Measurements from ENCODE around the gene FASTKD3.
A peak's percentile ranks its signal among the peaks of the same experiment; 100 is the strongest.

FASTKD3 gene

DNA sequence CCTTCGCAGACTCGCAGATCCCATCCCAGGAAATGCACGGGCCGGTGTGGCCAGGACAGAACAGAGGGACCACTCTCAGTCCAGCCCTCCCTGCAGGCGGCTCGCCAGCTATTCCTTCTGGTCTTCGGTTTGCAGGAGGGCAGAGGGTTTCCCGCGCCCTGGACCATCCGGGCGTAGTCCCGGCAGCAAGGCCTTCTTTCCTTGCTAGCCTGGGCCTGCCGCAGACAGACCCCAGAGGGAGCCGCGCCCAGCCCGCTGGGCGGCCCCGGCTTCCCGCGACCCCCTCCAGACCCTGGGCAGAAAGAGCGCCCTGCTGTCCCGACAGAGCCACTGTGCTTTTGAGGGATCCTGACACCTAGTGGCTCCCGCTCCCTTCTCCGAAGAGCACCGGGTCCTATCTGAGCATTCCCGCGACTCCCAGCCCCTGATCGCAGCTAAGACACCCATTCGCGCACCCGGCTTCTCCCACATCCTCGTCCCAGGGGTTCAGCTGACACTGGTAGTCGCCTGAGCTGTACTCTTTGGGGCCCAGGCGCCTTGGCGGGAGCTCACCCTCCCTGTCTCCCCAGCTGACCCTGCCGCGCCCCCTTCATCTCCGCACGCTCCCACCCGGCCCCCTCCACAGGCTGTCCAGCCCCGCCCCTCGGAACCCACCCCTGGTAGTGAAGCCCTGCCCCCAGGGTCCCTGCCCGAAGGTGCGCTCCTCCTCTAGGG, 19.0 kb downstream of the FASTKD3 start:
- DNase-seq (ENCODE audit: low read depth), result no peak

GRCh38 chr5:7848296-7848695, 20.5 kb downstream of the FASTKD3 start:
- DNase-seq (ENCODE audit: low read depth), result no peak

DNA sequence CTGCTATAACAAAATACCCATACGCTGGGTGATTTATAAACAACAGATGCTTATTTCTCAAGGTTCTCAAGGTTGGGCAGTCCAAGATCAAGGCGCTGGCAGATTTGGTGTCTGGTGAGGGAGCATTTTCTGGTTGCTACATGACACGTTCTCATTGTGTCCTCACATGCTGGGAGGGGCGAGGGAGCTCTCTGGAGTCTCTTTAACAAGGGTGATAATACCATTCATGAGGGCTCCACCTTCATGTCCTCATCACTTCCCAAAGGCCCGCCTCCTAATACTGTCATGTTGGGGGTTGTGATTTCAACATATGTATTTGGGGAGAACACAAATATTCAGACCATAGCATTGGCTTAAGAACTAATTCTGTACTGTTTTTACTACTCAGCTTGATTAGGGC, 22.5 kb downstream of the FASTKD3 start:
- no peak for DNase-seq (ENCODE audit: low read depth)

DNA sequence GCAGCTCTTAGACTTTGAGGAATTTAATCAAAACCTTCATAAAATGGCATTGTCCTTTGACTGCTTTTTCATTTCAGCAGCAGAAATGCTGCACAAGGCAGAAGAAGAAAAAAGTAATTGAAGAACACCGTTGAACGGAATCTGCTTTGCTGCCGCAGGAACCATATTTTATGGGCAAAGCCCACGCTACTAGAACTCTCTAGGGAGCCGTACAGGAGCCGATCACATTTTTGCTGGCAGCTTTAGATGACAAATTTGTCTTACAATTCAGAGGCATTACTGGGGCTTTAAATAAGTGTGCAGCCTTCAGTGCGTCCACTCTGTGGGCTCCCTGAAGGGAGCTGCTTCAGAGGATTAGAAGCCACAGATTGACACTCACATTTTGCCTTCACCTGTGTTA, 23.3 kb downstream of the FASTKD3 start:
- no peak for DNase-seq (ENCODE audit: low read depth)

GRCh38 chr5:7844901-7845300, 23.9 kb downstream of the FASTKD3 start:
- DNase-seq (ENCODE audit: low read depth), result no peak

DNA sequence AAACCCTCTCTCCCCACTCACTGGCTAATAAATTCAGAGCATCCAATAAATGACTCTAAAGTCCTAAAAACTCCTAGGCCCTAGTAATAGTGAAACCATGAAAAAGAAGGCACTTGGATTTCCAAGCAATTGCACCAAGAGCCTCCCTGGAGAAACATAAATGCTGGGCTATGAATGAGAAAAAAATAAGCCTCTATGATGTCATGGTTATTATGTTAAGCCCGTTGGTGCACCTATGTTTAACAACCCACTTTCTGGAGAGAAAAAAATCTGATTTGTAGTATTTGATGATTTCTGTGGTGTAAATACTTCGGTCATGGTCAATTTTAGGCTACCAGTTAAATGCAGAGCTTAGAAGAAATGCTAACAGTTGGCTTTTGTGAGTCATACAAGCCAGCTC, 26.3 kb downstream of the FASTKD3 start:
- no peak for DNase-seq (ENCODE audit: low read depth)

GRCh38 chr5:7837403-7837802, 31.4 kb downstream of the FASTKD3 start:
- DNase-seq (ENCODE audit: low read depth), result no peak

- no peak for DNase-seq (ENCODE audit: low read depth)
Measured at GRCh38 chr5:7834982-7835381, 33.8 kb downstream of the FASTKD3 start.

GRCh38 chr5:7828269-7828668, 40.6 kb downstream of the FASTKD3 start:
- no peak for DNase-seq (ENCODE audit: low read depth)

GRCh38 chr5:7827610-7828009, 41.2 kb downstream of the FASTKD3 start:
- DNase-seq (ENCODE audit: low read depth), result no peak

DNA sequence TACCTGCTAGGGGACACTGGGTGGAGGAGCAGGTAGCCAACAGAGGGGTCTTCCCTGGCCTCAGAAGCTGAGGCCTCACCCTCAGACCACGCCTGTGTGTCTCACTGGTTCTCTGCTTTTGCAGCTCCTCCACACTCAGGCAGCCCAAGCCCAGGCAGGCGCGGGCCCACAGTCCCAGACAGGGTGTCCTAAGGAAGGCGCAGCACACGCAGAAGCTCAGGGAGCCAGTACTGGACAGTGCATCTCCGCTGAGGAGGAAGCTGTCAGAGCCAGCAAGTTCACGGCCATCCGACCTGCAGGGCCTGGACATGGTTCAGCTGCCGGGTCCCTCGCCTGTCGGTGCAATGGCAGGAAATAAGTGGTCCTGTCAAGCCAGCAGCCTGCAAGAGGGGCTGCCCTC, 43.2 kb downstream of the FASTKD3 start:
- no peak for DNase-seq (ENCODE audit: low read depth)

- DNase-seq (ENCODE audit: low read depth), result no peak
Measured at GRCh38 chr5:7824995-7825394, 43.8 kb downstream of the FASTKD3 start.

- DNase-seq (ENCODE audit: low read depth), result no peak
Measured at GRCh38 chr5:7823594-7823993, 45.2 kb downstream of the FASTKD3 start.

DNA sequence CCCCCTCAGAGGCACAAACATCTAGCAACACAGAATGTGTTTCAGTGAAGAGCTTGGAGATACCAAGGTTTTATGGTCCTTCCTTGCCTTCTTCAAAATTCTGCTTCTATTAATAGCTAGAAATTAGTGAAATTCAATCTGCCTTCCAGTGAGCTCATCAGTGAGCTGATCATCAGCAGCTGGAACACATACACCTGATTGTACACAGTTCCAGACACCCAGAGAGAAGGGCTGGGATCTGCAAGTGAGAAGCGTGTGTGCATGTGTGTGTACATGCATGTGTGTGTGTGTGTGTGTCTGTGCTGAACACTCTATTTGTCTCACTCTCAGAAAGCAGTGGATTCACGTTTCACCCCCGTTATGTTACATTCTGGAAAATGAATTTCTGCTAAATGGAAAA, 46.4 kb downstream of the FASTKD3 start:
- DNase-seq (ENCODE audit: low read depth), result no peak

GRCh38 chr5:7816535-7816901, 52.3 kb downstream of the FASTKD3 start:
- no peak for DNase-seq (ENCODE audit: low read depth)

DNA sequence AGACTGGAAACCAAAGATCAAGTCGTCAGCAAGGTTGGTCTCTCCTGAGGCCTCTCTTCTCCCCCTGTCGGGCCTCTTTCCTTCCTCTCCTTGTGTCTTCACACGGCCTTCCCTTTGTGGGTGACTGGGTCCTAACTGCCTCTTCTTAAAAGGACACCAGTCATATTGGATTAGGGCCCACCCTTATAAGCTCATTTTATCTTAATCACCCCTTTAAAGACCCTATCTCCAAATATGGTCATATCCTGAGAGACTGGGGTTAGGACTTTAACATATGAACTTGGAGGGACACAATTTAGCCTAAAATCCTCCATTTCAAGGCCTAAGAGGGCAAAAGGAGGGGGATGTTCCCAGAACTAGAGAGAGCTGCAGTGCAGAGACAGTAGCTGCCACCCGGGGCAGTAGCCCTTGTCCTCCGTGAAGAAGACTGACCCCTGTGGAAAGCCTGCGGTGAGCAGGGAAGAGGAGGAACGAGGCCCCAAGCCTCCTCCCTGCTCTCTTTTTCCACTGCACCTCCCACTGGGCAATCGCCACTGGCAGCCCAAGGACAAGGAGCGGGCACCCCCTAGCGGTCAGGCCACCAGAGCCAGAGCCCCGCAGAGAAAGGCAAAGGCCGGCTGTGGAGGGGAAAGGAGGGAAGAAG, 52.8 kb downstream of the FASTKD3 start:
- peak; percentile 17 for DNase-seq (ENCODE audit: low read depth)

DNA sequence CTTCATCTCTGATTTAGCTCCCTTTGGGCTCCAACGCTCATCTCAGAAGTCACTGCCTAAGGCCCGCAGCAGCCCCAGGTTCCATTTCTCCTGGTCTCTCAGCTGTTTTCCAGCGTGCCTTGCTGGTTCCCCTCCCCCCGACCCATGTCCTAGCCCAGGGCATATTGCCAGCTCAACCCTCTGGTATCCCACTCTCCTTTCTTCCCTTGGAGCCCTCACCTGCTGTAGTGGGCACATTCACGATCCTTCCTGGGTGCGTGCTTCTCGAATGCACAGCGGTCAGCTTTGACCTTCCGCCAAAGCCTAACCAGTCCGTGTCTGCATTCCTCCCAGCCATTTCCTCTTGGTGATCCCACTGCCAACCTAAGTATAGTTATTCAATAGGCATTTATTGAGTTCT, 54.0 kb downstream of the FASTKD3 start:
- DNase-seq (ENCODE audit: low read depth), result no peak

- no peak for DNase-seq (ENCODE audit: low read depth)
Measured at GRCh38 chr5:7813576-7813975, 55.3 kb downstream of the FASTKD3 start.

DNA sequence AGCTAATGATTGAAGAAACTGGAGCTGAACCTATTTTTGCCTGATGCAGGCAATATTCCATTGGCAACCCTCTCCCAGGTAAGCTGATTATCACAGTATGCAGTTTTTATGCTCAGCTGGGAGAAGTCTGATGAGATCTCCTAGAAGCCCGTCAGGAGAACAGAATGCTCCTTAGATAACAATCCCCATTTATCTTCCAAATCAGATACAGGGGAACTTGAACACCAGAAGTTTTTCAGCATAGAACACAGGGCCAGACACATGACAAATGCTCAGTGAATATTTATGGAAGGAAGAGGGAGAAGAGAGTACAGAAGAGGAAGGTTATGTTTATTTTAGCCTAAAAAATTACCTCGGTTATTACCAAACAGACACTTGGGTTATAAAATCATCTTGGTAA, 55.8 kb downstream of the FASTKD3 start:
- no peak for DNase-seq (ENCODE audit: low read depth)

- no peak for DNase-seq (ENCODE audit: low read depth)
Measured at GRCh38 chr5:7811715-7812114, 57.1 kb downstream of the FASTKD3 start.
